Retina (tissue), 1 donor: Measurements from ENCODE around the gene TSEN2.
"Not testable (repeated sequence)": the region's sequence is repeated elsewhere in the genome, so short reads cannot be mapped to it uniquely, and the experiment has no call there.

ENCODE experiments used
- DNase-seq: peaks from one replicate; pipeline ENCODE4 v3.0.0-alpha.2; 2016

TSEN2 gene

DNA sequence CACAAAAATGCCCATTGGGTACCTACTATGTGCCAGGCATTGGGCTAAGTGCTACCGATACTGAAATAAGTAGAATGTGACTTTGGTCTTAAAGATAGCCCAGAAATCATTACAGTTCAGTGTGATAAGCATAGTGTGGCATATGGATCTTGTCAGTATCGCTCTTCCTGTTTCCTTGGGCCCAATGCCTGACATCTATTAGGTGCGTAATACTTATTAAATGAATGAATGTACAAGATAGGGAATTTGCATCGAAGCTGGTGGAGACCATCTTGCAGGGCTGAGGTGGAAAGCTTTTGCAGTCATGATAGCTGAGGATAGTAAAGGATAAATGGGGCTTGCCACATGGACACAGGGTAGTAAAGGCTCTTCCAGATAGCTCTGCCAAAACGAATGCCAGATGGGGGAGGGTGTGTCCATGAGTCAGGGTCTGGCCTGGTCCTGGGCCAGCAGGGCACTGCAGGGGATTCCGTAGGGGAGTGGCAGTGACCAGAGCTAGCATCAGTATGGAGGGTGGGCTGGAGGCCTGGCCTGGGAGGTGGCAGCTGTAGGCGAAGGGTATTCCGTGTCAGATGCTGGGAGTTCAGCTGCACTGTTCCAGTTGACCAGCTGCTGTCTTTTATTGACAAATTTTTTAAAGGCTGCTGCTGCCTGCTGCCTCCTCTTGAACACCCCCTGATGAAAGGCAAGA is 23.5 kb downstream of the TSEN2 start:
- DNase-seq: peak; percentile 33

DNA sequence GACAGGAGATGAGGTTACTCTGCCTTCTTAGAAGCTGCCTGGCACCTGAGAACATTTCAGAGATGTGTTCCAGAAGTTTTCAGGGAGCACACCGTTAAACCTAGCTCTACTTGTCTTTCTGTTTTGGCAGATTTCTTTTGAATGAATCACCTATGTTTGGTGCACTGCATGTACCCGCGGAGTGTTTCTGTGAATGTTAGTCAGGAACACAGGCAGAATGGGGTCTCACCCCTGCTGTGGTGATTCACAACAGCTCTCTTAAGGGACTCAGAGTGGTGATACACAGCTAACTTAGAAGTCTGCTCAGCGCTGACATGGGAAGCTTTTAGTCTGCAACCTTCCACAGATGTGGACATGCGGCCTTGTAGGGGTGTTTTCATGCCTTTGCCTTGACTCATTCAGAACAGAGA is 24.0 kb downstream of the TSEN2 start:
- no peak for DNase-seq

GRCh38 chr3:12509466-12509865 is 25.2 kb downstream of the TSEN2 start:
- DNase-seq: no peak

DNA sequence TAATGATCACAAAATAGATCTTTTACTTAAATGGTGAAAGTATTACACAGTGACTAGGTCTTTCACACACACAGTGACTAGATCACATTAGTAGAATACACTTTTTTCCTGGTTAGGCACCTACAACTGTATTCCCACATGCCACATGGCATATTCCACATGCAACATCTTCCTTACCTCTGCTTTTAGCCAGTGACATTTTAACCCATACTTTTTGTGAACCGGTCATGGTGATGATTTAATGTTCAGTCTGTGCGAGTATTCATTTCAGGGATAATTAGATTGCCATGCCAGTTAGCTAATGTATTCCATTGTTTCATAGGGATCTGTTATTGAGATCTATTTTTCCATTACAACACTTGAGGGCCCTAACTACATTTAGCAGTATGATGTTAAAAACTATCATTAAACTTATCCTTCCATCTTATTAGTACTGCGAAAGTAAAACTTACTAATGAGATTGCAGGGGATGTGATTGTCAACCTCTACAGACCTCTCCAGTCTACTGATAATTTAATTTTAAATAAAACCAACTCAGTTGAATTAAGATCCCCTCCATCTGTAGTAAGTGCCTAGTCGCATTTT is 28.3 kb downstream of the TSEN2 start:
- no peak for DNase-seq

DNA sequence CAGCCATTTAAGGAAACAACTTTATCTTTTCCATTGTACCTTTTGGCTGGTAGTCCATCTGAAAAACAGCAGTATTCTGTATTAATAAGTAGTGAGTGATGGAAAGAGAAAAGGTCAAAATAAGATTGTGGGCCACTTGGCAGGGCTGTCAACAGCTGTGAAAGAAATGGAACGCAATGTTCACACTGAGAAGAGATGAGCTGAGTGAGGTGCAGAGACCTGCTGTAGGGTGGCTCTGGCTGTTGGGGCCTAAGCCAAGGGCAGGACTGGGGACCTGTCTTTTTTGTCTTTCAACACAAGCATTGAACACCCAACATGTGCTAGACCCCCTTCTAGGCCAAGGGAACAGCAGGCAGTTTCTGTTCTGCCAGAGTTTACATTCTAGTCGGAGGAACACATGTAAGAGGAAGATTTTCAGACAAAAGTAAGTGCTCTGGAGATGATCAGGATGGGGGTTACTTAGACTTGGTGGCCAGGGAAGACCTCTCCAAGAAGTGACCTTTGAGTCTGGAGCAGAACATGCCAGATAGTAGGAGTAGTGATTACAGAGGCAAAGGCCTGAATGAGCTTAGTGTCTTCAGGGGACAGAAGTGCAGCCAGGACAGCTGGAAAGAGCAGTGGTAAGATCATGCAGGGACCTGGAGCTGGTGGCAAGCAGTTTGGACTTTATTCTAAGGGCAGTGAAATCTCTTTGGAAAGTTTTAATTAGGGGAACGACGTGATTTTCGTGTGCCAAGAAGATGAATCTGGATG is 29.6 kb downstream of the TSEN2 start:
- DNase-seq: no peak

DNA sequence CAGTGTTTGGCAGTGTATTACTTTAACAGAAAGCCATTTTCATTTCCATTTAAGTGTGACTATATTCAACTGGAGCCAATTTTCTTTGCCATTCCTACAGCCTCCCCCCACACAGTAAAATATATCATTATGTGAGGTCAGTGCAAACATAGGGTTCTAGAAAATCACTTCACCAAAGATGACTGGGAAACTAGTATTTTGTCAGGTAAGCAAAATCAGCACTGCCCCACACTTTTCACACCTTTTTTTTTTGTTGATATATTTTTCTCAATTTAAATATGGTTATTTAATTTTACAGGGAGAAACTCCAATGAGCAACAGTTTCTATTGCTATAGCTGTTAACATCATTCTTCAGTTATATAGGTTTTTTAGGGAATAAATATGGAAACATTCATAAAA is 31.4 kb downstream of the TSEN2 start:
- DNase-seq: no peak

DNA sequence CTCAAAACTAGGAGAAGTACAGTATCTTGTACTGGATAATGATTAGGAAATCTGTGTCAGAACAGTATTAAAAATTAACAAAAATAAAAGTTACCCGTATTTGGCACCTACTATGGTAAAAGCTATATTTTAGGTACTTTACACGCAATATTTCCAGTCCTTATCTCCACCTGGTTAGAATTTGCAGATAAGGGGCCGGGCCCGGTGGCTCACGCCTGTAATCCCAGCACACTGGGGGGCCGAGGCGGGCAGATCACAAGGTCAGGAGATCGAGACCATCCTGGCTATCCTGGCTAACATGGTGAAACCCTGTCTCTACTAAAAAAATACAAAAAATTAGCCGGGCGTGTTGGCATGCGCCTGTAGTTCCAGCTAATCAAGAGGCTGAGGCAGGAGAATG is 32.6 kb downstream of the TSEN2 start:
- DNase-seq: no peak

DNA sequence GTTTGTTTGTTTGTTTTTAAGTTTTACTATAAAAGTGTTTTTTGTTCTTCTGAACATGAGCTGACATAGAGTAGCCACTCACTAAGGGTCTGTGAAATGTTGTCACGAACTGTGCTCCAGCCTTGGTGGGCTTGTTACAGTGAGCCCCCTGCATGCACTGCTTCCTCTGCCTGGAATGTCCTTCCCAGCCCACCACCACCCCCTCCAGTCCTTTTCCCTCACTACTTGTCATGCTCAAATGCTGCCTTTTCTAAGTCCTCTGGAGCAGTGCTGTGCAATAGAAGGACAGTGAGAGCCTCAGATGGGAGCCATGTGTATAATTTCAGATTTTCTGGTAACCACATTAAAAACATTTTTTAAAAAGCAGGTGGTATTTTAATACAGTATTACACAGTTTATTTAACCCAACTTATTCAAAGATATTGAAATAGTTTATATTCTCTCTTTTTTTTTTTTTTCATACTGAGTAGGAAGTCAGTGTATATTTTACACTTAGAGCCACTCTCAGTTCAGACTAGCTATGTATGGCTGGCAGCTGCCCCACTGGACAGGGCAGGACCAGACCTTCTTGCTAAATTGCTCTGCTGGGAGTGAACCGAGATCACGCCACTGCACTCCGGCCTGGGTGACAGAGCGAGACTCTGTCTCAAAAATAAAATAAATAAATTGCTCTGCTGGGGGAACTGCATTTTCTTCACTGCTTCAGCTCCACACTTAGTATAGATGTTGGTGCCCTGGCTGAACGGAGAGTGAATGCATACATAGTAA is 34.2 kb downstream of the TSEN2 start:
- DNase-seq: no peak

- DNase-seq: no peak
Measured at GRCh38 chr3:12521010-12521409, 36.7 kb downstream of the TSEN2 start.

DNA sequence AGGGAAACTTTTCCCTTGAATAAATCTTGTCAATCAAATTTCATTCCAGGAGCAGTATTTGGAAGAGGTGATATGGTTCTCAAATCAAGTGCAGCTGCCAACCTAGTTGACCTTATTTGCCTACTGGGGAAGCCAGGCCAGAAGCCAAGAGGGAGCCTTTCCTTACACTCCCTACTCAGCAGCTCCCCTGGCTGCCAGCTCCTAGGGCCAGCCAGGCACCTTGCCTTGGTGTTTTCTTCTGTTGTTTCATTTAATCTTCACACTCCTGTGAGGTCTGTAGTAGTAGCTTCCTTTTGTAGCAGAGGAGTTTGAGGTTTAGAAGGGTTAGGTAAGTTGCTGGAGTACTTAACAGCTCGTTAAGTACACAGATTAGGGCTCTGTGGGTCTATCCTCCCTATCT is 38.4 kb downstream of the TSEN2 start:
- DNase-seq: no peak

GRCh38 chr3:12527757-12528143 is 43.5 kb downstream of the TSEN2 start:
- DNase-seq: no peak

GRCh38 chr3:12532182-12532581 is 47.9 kb downstream of the TSEN2 start:
- no peak for DNase-seq

DNA sequence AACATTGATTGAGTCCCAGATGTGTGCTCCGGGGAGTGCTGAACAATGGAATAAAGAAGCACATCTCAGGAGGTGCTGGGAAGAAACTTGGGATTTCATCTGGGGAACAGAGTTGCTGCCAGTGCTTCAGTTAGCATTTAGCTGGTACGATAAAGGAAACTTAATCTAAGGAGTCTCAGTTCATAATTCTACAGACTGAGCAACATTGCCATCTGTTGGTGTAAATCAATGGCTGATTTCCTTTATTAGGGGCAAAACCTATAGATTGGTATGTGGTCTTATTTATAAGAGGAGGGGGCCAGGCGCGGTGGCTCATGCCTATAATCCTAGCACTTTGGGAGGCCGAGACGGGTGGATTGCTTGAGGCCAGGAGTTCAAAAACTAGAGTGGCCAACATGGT is 52.1 kb downstream of the TSEN2 start:
- DNase-seq: no peak

- no peak for DNase-seq
Measured at GRCh38 chr3:12541625-12542024, 57.3 kb downstream of the TSEN2 start.

- not testable (repeated sequence) for DNase-seq
Measured at GRCh38 chr3:12543497-12543896, 59.2 kb downstream of the TSEN2 start.

DNA sequence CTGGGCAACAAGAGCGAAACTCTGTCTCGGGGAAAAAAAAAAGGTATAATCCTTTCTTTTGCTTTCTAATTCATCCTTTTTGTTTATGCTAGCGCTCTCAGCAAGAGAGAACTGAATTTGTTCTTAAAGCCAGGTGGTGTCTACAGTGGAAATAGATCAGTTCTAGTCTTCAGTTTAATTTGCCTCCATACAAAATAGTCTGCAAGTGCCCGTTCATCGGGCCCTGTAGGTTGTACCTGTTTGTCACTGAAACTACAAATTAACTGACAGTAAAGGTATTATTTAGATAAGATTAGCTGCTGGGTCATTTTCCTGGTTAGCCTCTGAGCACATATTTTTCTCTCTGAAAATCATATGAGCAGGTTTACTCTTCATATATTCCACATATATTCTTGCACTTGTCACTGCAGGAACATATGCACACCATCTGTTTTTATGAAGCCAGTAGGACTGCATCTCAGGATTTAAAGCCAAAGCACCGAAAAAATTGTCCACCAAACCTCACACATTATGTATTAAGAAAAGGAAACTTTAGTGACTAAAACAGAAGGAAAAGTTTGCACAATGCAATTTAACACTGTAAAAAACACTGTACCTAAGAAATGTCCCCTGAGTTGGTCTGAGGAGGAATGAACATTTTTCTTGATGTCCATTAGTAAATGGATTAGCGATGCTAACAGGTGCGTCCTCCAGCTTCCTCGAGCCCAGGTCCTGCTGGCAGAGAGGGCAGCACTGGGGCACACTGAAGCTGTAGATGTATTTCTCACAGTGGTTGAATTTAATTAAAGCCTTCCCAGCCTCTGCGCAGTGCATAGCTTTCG is 60.6 kb downstream of the TSEN2 start:
- no peak for DNase-seq

- DNase-seq: no peak
Measured at GRCh38 chr3:12545473-12545791, 61.2 kb downstream of the TSEN2 start, which contains the start of gene MKRN2OS. MKRN2OS (minus strand) TSS chr3:12545499; CDS start chr3:12545464, 35 bp downstream.

DNA sequence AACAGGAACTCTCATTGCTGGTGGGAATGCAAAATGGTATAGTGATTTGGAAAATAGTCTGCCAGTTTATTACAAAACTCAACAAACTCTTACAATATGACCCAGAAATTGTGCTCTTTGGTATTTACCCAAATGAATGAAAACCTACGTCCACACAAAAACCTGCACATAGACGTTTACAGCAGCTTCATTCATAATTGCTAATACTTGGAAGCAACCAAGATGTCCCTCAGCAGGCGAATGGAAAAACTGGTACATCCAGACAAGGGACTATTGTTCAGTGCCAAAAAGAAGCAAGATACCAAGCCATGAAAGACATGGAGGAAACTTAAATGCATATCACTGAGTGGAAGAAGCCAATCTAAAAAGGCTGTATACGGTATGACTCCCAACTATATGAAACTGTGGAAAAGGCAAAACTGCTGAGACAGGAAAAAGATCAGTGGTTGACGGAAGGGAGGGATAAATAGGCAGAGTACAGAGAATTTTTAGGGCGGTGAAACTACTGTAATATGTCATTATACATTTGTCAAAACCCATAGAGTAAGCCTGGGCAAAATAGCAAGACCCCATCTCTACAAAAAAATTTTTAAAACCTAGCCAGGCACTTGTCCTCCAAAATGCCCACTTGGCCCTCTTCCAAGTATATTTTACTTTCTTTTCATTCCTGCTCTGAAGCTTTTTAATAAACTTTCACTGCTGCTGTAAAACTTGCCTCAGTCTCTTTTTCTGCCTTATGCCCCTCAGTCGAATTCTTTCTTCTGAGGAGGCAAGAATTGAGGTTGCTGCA is 65.9 kb downstream of the TSEN2 start:
- no peak for DNase-seq

DNA sequence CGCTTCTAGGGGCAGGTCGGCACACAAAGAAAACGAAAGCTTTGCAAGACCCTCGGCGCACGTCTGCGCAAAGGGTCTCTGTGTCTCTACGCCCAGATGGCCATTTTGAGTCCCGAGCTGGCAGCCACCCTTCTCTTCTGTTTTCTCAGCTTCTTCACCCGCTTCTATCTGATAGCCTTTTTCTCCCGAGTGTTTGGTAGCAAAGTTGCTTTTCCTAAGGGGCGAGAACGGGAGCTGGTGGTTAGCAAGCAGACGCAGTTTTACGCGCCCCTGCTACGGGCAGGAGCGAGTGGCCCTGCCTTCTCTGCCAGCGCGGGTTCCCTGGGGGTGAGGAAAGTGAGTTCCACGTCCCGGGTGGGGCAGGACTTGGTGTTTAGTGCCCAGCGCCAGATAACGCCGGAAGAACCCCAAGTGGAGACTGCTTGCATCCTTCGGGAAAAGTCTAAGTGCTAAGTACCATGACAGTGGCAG is 69.7 kb downstream of the TSEN2 start:
- DNase-seq: peak; percentile 85

GRCh38 chr3:12556314-12556689 is 72.0 kb downstream of the TSEN2 start:
- DNase-seq: peak; percentile 5

- DNase-seq: peak; percentile 97
Measured at GRCh38 chr3:12556690-12557472, 72.6 kb downstream of the TSEN2 start, which contains the start of gene MKRN2. MKRN2 (plus strand) TSS chr3:12557087; CDS start chr3:12557151, 64 bp downstream.
